ENCODE results near the gene PLIN5. TPM values are rescaled to one million over a fixed set of nuclear protein-coding genes. Genes with fewer than 3 reads are reported as not detected.

Gene PLIN5
- polyA plus RNA-seq, 3 donors from 2014 or later: not detected

DNA sequence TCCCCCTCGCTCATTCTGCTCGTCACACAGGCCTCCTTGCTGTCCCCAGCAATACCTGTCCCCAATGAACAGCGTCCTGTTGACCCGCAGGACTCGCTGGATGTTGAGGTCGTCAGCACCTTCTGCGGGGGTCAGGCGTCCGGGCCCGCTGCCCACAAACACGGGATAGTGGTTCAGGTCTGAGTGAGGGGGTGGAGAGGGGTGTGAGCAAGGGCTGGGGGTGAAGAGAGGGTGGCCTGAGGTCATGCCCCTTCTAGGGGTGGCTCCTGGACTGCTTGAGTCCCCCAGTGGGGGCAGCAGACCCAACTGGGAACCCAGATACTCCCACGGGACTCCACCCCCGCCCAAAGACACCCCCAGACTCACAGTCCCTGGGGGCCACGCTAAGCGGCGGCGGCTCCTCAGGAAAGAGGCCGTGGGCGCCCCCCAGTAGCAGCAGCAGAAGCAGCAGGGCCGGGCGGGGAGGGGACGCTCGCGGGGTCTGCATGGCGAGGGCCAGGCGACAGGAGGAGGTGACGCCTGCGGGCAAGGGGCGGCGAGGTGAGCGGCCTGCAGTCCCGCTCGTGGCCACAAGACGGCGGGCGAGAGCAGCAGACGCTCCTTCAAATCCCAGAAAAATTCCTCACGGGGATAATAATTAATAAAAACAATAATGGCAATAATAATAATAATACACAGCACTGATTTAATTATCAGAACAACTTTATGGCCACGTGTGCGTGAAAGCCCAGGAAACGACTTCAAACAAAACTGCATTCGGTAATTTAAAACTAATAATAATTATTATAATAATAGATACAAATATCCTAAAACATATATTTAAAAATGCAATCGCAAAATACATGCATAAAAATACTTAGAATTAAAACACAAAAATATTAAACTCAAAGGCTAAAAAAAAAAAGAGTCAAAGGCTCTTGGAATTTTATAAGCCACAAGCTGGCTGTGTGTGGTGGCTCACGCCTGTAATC is 23.2 kb upstream of the PLIN5 start:
- DNase-seq: peak in 2 of 3 donors; percentile 21 to 23
- H3K4me1 Mint-ChIP-seq: no peaks in the 10 kb centered on the region
- no peaks in the 10 kb centered on the region for H3K9me3 Mint-ChIP-seq
- no peaks in the 10 kb centered on the region for H3K36me3 Mint-ChIP-seq
- H3K27me3 Mint-ChIP-seq (ENCODE audit: low read depth in 3 of 3): peaks cover 0 to 6% (median 2%) of the 10 kb centered on the region in 3 donors
- no peak overlapping the region for H3K27ac Mint-ChIP-seq
- no peak overlapping the region for H3K4me3 Mint-ChIP-seq

DNA sequence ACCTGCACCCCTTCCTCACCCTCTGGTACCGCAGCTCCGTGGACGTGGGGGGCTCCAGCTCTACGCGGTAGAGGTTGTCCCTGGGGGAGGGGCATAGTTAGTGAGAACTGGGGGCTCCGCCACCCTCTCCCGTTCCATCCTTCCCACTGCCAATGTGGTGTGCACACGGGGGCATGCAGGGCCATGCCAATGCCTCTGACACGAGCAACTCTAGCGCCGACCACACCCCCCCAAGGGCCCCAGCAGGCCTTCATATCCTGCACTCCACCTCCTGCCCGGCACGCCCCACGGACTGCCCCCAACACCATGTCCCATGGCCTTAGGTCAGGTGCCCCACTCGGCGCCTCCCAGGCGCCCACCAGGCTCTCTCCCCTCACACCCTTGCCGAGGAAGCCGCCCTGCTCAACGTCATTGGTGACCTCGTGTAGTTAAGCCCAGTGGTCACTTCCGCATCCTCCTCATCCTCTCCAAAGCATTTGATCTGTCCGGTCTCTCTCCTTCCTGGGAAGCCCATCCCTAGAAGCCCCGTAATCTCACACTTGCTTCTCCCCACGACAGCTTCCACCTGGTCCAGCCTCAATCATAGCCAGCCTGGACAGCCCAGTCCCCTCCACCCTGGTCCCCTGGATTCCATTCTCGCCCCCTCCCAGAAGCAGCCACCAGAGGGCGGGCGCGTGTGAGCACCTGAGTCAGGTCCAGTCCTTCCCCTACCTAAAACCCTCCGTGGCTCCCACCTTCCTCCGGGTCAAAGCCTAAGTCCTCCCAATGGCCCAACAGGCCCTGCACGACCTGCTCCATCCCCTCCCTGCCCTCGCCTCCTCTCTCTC is 22.3 kb upstream of the PLIN5 start:
- no peak for DNase-seq
- no peak overlapping the region for H3K27ac Mint-ChIP-seq
- H3K36me3 Mint-ChIP-seq: no peaks in the 10 kb centered on the region
- peaks cover 0 to 6% (median 2%) of the 10 kb centered on the region in 3 donors for H3K27me3 Mint-ChIP-seq (ENCODE audit: low read depth in 3 of 3)
- no peaks in the 10 kb centered on the region for H3K9me3 Mint-ChIP-seq
- no peaks in the 10 kb centered on the region for H3K4me1 Mint-ChIP-seq
- H3K4me3 Mint-ChIP-seq: no peak overlapping the region

DNA sequence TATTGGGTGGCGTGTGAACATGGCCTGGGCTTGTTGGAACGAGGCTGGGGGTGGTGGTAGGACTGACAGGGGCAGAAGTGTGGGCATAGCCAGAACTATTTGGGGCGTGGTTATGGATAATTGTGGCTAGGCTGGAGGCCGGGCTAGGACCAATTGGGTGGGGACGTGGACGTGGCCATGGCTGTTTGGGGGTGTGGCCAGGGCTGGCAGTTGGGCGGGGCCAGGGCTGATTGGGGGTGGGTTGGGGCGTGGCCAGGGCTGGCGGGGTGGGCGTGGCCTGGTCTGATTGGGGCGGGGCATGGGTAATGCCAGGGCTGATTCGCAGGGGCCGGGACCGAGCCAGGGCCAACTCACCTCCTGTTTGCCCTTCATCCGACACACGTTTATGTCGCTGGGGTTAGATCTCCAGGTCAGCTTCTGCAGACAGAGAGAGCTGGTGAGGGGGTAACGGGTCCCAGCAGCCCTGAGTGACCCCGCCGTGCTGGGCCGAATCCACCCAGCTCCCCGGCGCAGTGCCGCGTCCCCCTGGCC is 21.6 kb upstream of the PLIN5 start:
- DNase-seq: no peak
- Mint-ChIP-seq H3K36me3 (no peaks in the 10 kb centered on the region), H3K4me3 (no peak overlapping the region), H3K27ac (no peak overlapping the region), H3K27me3 (ENCODE audit: low read depth in 3 of 3) (peaks cover 0 to 7% (median 7%) of the 10 kb centered on the region in 3 donors), H3K9me3 (no peaks in the 10 kb centered on the region), H3K4me1 (no peaks in the 10 kb centered on the region)

DNA sequence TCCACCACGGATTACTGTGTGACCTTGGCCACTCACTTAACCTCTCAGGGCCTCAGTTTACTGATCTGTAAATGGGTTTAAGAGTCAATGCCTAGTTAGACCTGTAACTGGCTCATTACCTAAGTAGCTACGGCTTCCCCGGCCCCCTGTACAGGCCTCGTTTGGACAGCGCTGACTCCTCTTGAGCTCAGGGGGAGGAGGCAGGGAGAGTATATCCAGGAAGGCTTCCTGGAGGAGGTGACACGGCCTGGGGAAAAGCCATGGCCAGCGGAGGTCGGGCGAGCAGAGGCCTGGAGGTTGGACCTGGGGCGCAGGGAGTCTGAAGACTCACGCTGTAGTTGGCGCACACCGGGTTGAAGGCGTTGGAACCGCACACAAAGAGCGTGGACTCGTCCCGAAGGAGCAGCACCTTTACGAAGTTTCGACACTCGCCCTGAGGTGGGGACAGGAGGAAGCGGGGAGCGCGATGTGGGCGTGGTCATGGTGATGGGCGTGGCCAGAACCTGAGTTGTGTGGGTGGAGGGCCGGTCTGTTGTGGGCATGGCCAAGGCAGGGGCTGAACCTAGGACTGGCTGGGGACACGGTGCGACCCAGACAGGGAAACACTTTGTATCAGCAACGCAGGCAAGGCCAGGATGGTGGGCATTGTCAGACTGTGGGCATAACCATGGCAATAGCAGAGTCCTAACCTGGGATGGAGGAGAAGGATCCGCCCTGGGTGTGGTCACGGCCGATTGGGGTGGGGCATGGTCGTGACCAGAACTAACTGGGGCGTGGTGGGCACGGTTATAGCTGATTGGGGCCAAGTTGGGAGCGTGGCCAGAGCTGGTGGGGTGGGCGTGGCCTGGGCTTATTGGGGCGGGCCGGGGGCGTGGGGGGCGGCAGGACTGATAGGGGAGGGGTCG is 20.9 kb upstream of the PLIN5 start:
- Mint-ChIP-seq H3K36me3 (no peaks in the 10 kb centered on the region), H3K27me3 (ENCODE audit: low read depth in 3 of 3) (peaks cover 0 to 7% (median 7%) of the 10 kb centered on the region in 3 donors), H3K9me3 (no peaks in the 10 kb centered on the region), H3K4me1 (no peaks in the 10 kb centered on the region), H3K4me3 (no peak overlapping the region), H3K27ac (no peak overlapping the region)
- DNase-seq: no peak

DNA sequence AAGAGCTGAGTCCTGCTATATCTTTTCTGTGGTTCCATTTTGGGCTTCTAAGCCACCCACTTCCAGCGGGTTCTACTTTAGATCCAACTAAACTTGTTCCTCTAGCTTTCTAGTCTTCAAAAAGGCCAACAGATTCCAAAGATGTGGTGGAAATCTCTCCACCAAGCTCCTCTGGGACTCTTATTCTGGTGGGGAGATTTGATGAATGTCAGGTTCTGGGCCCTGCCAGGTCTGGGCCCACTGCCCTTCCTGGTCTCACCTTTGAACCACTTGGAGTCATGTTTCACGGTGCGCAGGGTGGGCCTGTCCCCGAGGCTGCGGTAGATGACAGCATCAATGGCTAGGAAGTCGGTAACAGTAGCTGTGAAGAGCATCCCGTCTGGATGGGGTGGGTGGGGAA is 19.7 kb upstream of the PLIN5 start:
- Mint-ChIP-seq H3K27ac (no peak overlapping the region), H3K27me3 (ENCODE audit: low read depth in 3 of 3) (peaks cover 0 to 7% (median 7%) of the 10 kb centered on the region in 3 donors), H3K9me3 (no peaks in the 10 kb centered on the region), H3K36me3 (no peaks in the 10 kb centered on the region), H3K4me3 (no peak overlapping the region), H3K4me1 (no peaks in the 10 kb centered on the region)
- no peak for DNase-seq

DNA sequence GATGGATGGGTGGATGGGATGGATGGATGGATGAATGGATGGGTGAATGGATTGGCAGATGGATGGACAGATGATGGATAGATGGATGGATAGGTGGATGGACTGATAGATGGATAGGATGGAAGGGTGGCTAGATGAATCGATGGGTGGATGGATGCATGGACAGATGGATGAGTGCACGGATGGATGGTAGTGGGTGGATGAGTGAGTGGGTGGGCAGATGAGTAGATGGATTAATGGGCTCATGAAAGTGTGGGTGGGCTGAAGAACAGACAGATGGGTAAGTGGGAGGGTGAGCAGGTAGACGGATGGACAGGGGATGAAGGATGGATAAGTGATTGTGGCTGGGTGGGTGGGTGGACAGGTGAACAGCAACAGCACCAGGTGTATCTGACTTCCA is 18.8 kb upstream of the PLIN5 start:
- Mint-ChIP-seq H3K4me1 (no peaks in the 10 kb centered on the region), H3K27me3 (ENCODE audit: low read depth in 3 of 3) (peaks cover 0 to 7% (median 7%) of the 10 kb centered on the region in 3 donors)

DNA sequence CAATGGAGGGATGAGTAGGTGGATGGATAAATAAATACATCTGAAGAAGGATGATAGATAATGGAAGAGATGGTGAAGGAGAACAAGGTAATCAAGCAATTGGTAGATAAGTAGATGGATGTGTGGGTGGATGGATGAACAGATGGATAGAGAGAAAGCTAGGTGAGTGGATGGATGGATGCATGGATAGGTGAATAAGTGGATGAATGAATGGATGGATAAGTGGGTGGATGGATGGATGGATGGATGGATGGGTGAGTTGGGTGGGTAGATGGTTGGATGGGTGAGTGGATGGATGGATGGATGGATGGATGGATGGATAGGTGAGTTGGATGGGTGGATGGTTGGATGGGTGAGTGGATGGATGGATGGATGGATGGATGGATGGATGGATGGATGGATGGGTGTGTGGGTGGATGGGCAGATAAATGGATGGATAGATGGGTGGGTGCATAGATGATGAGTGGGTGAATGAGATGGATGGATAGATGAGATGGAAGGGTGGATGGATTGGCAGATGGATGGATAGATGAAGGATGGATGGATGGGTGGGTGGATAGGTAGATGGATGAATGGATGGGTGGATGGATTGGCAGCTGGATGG is 18.2 kb upstream of the PLIN5 start:
- Mint-ChIP-seq H3K36me3 (no peaks in the 10 kb centered on the region), H3K27me3 (ENCODE audit: low read depth in 3 of 3) (peaks cover 0 to 7% (median 7%) of the 10 kb centered on the region in 3 donors), H3K27ac (no peak overlapping the region), H3K4me3 (no peak overlapping the region), H3K4me1 (no peaks in the 10 kb centered on the region), H3K9me3 (no peaks in the 10 kb centered on the region)
- no peak for DNase-seq

More for the DNA sequence above, 18.8 kb upstream of the PLIN5 start:
- no peak overlapping the region for H3K4me3 Mint-ChIP-seq
- no peak for DNase-seq
- no peaks in the 10 kb centered on the region for H3K36me3 Mint-ChIP-seq
- no peak overlapping the region for H3K27ac Mint-ChIP-seq
- no peaks in the 10 kb centered on the region for H3K9me3 Mint-ChIP-seq

DNA sequence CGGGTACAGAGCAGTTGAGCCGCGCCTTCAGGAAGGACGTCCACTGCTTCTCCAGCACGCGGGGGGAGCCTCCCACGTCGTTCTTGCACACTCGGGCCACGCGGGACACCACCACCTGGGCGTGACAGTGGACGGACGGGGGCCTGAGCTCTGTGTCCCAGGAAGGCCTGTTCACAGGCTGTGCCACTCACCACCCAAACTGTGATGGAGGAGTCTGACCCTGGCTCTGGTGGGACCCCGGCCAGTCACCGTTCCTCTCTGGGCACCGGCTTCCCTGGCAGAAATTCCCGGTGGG is 17.4 kb upstream of the PLIN5 start:
- Mint-ChIP-seq H3K4me1 (no peaks in the 10 kb centered on the region), H3K27ac (no peak overlapping the region), H3K9me3 (no peaks in the 10 kb centered on the region), H3K27me3 (ENCODE audit: low read depth in 3 of 3) (peaks cover 0 to 7% (median 7%) of the 10 kb centered on the region in 3 donors), H3K4me3 (no peak overlapping the region), H3K36me3 (no peaks in the 10 kb centered on the region)
- no peak for DNase-seq

DNA sequence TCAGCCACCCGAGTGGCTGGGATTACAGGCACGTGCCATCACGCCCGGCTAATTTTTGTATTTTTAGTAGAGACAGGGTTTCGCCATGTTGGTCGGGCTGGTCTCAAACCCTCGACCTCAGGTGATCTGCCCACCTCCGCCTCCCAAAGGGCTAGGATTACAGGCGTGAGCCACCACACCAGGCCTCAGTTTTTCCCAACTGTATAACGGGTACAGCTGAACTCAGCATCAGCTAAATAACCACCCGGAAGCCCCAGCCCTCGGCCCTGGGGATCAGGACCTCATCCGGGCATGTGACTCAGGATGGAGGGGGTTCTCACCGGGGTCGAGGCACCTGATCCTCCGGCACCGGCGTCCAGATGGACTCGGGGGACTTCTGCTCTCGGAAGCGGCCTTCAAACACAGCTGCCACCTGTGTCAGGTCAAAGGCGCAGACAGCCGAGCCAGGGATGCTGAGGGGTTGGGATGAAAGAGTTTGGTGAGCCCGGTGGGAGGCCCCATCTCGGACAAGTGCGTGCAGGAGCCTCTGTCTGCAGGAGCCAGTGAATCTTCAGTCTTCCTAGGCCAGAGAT is 15.5 kb upstream of the PLIN5 start:
- Mint-ChIP-seq H3K27me3 (ENCODE audit: low read depth in 3 of 3) (peaks cover 0 to 7% (median 5%) of the 10 kb centered on the region in 3 donors), H3K27ac (no peak overlapping the region), H3K9me3 (no peaks in the 10 kb centered on the region), H3K36me3 (no peaks in the 10 kb centered on the region), H3K4me3 (no peak overlapping the region), H3K4me1 (no peaks in the 10 kb centered on the region)
- no peak for DNase-seq

DNA sequence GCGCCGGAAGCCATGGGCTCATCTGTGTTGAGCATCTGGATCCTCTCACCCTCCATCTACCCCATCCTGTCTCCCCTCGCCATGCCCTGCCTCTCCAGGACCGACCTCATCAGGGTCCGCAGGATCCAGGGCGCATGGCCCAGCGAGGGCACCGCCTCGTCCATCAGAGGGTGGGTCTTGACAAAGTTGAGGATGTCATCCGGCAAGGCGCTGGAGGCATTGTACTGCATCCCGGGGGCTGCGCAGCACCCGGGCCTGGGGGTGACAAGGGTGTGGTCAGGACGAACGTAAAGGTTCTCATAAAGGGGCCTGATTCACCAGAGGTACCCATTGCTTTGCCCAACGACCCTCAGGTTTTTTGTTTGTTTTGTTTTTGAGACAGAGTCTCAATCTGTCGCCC is 15.0 kb upstream of the PLIN5 start:
- H3K36me3 Mint-ChIP-seq: no peaks in the 10 kb centered on the region
- H3K4me1 Mint-ChIP-seq: no peaks in the 10 kb centered on the region
- no peak for DNase-seq
- H3K9me3 Mint-ChIP-seq: no peaks in the 10 kb centered on the region
- H3K27me3 Mint-ChIP-seq (ENCODE audit: low read depth in 3 of 3): peaks cover 0 to 7% (median 6%) of the 10 kb centered on the region in 3 donors
- H3K27ac Mint-ChIP-seq: no peak overlapping the region
- H3K4me3 Mint-ChIP-seq: no peak overlapping the region

DNA sequence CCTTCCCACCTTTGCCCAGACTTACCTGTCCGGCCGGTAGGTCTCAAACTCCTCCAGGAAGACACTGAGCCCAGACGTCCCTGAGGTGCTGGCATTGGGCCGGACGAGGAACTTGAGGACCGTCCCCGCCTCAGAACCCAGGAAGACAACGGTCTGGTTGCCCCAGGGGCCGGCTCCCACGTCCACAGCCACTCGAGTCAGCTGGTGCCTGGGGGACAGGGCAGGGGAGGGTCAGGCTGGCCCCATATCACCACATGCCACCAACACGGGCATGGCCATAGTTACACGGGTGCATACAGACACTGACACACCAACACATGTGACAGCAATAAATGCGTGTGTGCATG is 13.2 kb upstream of the PLIN5 start:
- H3K36me3 Mint-ChIP-seq: no peaks in the 10 kb centered on the region
- DNase-seq: no peak
- no peaks in the 10 kb centered on the region for H3K4me1 Mint-ChIP-seq
- H3K4me3 Mint-ChIP-seq: no peak overlapping the region
- no peaks in the 10 kb centered on the region for H3K9me3 Mint-ChIP-seq
- no peak overlapping the region for H3K27ac Mint-ChIP-seq
- H3K27me3 Mint-ChIP-seq (ENCODE audit: low read depth in 3 of 3): peaks cover 0 to 5% (median 2%) of the 10 kb centered on the region in 3 donors

DNA sequence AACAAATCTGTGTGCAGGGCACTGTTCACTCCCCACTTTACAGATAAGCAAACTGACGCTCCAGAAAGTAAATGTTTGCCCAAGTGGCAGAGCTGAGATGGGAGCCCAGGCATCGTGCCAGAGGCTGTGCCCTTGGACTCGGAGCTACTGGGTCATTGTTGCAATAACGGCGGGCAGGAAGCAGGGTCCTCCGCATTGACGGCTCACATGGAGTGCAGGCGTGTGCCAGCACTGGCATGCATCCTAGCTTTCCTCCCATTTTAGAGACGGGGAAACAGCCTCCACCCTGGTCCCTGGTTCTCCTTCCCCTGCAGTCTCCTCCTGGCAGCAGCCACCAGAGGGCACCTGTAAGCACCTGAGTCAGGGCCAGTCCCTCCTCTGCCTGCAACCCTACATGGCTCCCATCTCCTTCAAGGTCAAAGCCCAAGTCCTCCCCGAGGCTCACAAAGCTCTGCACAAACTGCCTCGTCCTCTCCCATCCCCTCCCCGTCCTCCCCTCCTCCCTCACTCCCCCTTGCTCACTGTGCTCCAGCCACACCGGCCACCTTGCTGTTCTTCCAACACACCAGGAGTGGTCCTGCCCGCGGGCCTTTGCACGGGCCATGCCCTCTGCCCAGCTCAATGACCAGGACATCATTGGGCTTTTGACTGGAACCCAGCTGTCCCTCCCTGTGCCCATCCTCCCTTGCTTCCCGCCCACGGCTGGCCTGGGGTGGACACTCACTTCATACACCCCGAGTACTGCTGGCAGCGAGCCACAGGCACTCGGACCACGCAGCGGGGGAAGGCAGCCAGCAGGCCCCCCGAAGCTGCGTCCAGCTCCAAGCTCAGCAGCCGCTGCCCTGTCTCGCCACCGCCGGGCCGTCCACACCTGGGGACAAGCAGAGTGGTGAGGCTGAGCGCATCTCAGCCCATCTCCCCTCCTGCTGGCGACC is 12.5 kb upstream of the PLIN5 start:
- Mint-ChIP-seq H3K36me3 (no peaks in the 10 kb centered on the region), H3K27me3 (ENCODE audit: low read depth in 3 of 3) (peaks cover 0 to 5% (median 2%) of the 10 kb centered on the region in 3 donors), H3K4me3 (no peak overlapping the region), H3K27ac (no peak overlapping the region), H3K4me1 (no peaks in the 10 kb centered on the region), H3K9me3 (no peaks in the 10 kb centered on the region)
- no peak for DNase-seq

All from immature natural killer cell (primary cell).